H54 (cell line): ENCODE measurements around the gene MRPL1.
"Not testable (repeated sequence)": the region's sequence is repeated elsewhere in the genome, so short reads cannot be mapped to it uniquely, and the experiment has no call there.

Source experiments
- DNase-seq: peaks from one replicate; pipeline ENCODE4 v3.0.0; 2011; ENCODE audit warnings: low spot score, mixed read lengths; ENCODE audit not compliant: insufficient read length
- FAIRE-seq: peaks from 3 replicates; lab custom pipeline; 2011; peaks lifted over from hg19 to GRCh38; lab: Jason Lieb, UNC
- POLR2A ChIP-seq: IDR thresholded peaks from 2 replicates; pipeline ENCODE4 v1.6.1; 2011; ENCODE audit warnings: low read depth, mild to moderate bottlenecking, low read length

MRPL1 gene

DNA sequence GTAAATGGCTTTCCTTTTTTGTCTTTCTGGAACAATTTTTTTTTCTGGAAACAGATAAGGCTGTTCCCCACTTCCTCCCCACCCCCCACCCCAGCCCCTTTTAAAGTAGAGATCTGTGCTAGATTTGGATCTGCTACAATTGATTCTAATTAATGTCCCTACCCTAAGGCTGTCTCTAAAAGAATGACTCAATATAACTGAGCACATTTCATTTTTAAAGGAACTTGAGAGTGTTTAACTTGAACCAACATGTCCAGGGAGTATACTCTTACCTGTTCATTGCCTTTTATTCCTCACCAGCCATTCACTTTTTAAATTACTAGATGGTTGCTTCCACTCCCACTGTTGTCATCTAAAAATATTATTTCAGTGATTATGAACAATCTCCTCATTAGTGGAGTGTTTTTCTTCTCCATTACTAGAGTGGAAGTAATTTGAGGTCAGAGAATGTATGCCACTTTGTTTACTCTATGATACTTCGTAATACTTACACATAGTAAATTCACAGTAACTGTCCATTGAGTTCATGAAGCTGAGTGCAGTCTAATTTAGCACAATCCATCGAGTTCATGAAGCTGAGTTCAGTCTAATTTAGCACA lies 29.4 kb upstream of the MRPL1 start:
- no peak for TF ChIP-seq POLR2A
- DNase-seq (no peak), FAIRE-seq (no peak)

DNA sequence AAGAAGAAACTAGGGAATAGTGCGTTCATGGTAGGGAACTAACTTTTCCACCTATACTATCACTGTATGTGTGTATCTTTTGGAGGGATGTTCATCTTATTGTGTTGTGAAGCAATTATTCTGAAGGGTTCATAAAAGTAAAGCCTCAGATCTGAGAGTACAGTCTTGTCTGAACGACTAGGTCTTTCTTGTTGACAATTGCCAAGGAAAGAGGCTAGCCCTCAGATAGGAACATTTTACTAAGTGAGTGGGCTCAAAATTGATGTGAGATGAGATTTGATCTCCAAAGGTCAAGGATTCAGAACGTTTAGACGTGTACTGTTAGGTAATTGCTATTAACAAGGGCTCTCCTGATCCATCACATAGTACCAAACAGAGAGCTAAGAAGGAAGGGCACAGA lies 28.2 kb upstream of the MRPL1 start:
- no peak for TF ChIP-seq POLR2A
- DNase-seq (no peak), FAIRE-seq (no peak)

DNA sequence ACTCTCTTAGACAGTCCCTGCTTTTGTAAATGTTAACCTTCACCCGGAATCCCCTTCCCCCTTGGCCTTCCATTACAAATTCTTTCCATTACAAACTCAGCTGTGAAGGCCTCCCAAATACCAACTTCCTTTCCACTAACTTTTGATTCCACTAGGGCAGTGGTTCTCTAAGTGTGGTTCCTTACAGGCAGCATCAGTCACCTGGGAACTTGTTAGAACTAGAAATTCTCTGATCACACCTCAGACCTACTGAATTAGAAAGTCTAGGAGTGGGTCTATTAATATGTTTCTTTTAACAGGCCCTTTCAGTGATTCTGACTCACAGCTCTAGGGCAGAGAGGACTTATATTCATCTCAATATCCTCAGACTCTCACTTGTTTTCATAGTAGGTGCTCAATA lies 19.0 kb upstream of the MRPL1 start:
- FAIRE-seq (no peak), DNase-seq (no peak)
- TF ChIP-seq POLR2A = no peak

DNA sequence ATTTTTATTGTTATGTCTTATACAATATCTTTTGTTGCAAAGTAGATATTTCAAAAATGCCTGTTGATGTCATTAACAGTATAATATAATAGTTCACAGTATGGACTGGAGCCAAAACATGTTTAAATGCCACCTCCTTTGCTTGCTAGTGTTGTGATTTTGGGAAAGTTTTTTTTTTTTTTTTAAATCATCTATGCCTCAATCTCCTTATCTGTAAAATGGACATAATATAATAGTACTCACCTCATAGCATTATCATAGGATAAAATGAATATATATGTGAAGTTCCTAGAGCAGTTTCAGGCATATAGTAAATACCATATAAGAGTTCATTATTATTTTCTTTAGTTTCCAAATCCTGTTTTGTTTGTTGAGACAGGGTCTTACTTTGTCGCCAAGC lies 18.3 kb upstream of the MRPL1 start:
- TF ChIP-seq POLR2A = no peak
- DNase-seq = no peak
- FAIRE-seq = no peak

DNA sequence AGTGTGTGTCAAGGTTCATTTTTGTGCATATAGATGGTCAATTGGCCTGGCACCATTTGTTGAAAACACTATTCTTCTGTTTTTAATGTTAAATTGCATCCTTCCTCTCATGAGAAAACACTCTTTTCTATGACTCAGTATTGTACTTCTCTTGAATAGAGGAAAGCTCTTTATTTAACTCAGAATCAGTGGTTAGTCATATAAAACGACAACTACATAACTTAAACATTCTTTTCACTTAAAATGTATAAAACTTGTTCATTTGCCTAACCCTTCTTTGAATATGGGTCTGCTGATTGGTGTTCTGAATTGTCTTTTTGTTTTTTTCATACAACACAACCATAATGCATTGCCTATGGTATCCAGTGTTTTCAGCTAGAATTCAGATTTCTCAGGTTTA lies 17.2 kb upstream of the MRPL1 start:
- no peak for FAIRE-seq
- no peak for TF ChIP-seq POLR2A

DNA sequence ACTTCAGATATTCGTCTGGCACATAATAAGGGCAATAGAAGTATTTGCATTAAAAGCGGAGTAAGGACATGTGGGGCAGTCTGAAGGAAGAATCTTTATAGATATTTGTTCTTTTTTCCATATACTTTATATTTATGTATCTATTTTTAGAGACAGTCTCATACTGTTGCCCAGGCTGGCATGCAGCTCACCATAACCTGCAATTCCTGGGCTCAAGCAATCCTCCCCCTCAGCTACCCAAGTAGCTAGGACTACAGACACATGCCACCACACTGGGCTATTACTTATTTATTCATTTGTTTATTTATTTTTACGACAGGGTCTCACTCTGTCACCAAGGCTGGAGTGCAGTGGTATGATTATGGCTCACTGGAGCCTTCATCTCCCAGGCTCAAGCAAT lies 16.7 kb upstream of the MRPL1 start:
- DNase-seq = no peak
- TF ChIP-seq POLR2A = no peak
- FAIRE-seq = no peak

More for the DNA sequence above, 17.2 kb upstream of the MRPL1 start:
- no peak for DNase-seq

DNA sequence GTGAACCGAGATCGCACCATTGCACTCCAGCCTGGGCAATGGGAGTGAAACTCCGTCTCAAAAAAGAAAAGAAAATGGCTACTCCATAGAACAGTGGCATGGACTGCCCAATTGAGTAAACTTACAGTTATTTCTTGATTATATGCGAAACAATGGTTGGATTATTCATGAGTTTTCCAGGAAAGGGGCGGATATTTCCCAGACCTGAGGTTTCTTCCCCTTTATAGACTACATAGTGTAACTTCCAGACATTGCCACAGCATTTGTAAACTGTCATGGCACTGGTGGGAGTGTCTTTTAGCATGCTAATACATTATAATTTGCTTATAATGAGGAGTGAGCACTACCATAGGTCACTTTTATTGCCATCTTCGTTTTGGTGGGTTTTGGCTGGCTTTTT lies 14.1 kb upstream of the MRPL1 start:
- no peak for TF ChIP-seq POLR2A
- no peak for FAIRE-seq
- DNase-seq = no peak

DNA sequence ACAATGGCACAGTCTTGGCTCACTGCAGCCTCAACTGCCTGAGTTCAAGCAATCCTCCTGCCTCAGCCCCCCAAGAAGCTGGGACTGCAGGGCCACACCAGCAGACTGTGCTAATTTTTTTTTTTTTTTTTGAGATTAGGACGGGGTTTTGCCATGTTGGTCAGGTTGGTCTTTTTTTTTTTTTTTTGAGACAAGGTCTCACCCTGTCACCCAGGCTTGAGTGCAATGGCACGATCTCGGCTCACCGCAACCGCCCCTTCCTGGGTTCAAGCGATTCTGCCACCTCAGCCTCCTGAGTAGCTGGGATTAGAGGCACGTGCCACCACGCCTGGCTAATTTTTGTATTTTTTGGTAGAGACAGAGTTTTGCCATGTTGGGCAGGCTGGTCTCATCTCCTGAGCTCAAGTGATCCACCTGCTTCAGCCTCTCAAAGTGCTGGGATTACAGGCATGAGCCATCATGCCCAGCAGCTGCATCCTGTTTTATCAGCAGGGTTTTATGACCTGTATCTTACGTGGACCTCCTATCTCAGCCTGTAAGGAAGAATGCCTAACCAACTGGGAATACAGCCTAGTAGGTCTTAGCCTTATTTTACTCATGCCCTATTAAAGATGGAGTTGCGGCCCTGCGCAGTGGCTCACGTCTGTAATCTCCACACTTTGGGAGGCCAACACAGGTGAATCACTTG lies 13.2 kb upstream of the MRPL1 start:
- DNase-seq (no peak), FAIRE-seq (no peak)
- no peak for TF ChIP-seq POLR2A

DNA sequence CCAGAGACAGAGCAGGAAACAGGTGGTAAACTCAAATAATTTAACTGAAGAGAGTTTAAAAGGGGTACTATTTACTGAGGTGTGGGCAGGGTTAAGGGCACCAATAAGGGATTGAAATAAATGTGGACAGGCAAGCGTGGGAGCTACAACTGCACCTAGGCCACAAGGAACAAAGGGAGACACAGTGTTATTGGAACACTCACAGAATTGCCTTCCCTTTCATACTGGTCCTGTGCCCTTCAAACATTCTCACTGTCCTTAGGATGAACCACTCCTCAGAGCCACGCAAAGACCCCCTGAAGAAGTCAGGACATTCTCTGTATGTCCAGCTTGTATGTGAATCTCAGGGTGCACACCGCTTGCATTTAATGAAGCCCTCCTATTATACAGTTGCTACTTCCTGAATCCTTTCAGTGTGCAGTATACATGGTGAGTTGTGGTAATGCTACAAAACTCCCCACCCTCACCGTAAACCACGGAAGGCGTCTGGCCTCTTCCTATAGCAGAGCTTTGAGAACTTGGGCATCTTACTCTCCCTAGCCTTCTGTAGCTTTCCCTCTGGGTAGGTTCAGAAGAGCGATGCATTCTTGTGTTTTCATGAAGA lies 9.6 kb upstream of the MRPL1 start:
- DNase-seq = no peak
- FAIRE-seq = no peak
- no peak for TF ChIP-seq POLR2A

DNA sequence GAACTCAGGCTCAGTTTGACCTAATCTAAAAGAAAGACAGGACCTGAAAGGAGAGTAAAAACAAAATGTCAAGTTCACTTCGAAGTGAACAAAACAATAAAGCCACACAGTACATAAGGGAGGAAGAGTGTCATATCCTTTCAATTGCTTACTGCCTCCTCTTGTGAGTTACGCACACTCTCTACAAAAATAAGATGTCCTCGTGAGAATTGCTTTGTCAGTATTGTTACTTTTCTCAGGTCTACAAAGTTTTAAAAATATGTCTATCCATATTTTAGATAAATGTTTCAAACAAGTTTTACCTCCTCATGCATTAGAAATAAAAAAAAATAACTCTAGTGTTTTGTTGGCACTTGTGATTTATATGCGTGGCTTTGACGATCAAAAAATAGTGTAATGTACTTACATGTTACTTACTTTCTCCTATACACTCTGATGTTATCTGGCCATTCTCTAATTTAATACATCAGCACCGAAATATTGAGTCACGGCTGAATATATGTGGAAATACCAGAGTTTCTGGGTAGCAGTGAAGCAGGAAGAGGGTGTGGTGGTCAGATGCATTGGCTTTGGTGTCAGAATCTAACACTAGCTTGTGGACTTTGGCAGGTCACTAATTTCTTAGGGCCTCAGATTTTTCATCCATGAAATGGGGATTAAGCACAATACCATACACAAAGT lies 8.1 kb upstream of the MRPL1 start:
- DNase-seq (no peak), FAIRE-seq (no peak)
- no peak for TF ChIP-seq POLR2A

DNA sequence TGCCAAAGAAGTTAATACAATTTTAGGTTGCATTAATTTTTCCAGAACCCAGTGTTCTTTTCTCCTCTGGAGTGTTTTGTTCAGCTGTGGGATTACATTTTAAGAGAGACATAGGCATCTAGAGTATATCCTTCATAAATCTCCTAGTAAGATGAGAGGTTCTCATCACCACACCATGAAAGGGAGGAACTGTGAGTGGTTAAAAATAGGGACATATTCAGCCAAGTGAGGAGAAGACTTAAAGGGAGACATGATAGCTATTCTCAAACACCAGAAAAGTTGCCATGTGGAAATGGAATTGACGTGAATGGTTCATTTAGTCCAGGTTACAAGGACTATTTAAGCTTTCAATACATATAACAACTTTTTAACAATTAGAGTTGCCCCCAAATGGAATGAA lies 6.5 kb upstream of the MRPL1 start:
- FAIRE-seq (no peak), DNase-seq (no peak)
- no peak for TF ChIP-seq POLR2A

DNA sequence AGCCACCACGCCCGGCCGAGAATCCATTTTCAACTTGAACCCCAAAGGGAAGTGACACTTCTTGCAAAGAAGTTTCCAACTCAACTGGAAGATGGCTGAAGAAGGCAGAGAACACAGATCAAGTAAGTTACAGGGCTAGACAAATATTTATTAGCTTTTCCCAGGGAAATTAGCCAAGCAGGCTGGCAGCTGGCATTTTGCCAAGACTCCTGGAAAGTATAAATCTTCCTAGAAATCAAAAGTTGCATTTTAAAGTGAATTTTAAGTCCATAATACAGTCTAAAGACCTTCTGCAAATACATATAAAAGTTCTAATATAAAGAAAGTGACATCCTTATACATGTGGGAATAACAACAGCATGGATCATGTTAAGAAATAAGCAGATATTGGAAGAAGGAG lies 3.4 kb upstream of the MRPL1 start:
- no peak for DNase-seq
- no peak for FAIRE-seq
- no peak for TF ChIP-seq POLR2A

DNA sequence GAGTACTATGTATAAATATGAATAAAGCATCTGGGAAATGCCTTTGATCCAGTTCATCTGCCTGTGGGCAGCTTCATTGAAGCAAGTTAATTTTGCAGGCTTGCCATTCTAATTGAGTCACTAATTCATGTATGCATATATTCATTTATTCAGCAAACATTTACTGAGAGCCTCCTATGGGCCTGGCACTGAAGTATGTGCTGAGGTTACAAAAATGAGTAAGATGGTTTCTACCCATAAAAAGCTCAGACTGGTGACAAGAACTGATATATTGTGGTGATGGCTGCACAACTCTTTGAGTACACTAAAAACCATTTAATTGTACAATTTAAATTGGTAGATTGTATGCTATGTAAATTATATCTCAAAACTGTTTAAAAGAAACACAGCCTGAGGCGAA lies 1.1 kb upstream of the MRPL1 start:
- no peak for DNase-seq
- FAIRE-seq = no peak
- TF ChIP-seq POLR2A = no peak

DNA sequence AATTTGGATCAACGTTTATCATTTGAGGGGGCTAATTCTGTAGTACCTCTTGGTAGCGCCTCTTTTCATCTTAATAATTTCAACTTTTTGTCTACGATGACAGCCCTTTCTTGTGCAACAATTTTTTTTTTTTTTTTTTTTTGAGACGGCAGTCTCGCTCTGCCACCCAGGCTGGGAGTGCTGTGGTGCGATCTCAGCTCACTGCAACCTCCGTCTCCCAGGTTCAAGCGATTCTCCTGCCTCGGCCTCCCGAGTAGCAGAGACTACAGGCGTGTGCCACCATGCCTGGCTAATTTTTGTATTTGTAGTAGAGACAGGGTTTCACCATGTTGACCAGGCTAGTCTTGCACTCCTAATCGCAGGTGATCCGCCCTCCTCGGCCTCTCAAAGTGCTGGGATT lies 711 bp downstream of the MRPL1 start:
- not testable (repeated sequence) for FAIRE-seq

More for the DNA sequence above, 711 bp downstream of the MRPL1 start:
- DNase-seq = not testable (repeated sequence)
